ENCODE measurements around the gene CSNK1A1.

GRCh38 chr5:149474198-149474597 is 77.0 kb downstream of the CSNK1A1 start:
- TF ChIP-seq, protein P1, sequence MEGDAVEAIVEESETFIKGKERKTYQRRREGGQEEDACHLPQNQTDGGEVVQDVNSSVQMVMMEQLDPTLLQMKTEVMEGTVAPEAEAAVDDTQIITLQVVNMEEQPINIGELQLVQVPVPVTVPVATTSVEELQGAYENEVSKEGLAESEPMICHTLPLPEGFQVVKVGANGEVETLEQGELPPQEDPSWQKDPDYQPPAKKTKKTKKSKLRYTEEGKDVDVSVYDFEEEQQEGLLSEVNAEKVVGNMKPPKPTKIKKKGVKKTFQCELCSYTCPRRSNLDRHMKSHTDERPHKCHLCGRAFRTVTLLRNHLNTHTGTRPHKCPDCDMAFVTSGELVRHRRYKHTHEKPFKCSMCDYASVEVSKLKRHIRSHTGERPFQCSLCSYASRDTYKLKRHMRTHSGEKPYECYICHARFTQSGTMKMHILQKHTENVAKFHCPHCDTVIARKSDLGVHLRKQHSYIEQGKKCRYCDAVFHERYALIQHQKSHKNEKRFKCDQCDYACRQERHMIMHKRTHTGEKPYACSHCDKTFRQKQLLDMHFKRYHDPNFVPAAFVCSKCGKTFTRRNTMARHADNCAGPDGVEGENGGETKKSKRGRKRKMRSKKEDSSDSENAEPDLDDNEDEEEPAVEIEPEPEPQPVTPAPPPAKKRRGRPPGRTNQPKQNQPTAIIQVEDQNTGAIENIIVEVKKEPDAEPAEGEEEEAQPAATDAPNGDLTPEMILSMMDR (IDR thresholded peaks at IDR 0.05) = no peak
- no peak for TF ChIP-seq ZFX (IDR thresholded peaks at IDR 0.05; ENCODE audit: borderline replicate concordance)

Data from 22Rv1 (cell line).